Parathyroid adenoma (tissue), 2 donors: Measurements from ENCODE around the gene PLAC1.

ENCODE experiments used
- H2AFZ ChIP-seq: fragments of 300-600 bp; sonication (generic); one replicate; pipeline ENCODE4 v1.7.0; 2017; ENCODE audit warnings: antibody characterized with exemption, mild to moderate bottlenecking
- H3K27ac ChIP-seq: fragments of 300-600 bp; sonication (generic); one replicate; pipeline ENCODE4 v1.7.0; 2017
- H3K27me3 ChIP-seq: fragments of 300-600 bp; sonication (generic); one replicate; pipeline ENCODE4 v1.7.0; 2017; ENCODE audit warnings: low read length; ENCODE audit not compliant: control insufficient read depth, insufficient read depth
- H3K36me3 ChIP-seq: fragments of 300-600 bp; sonication (generic); one replicate; pipeline ENCODE4 v1.7.0; 2017; ENCODE audit warnings: low read length; ENCODE audit not compliant: control insufficient read depth, insufficient read depth
- H3K4me1 ChIP-seq: fragments of 300-600 bp; sonication (generic); one replicate; pipeline ENCODE4 v1.7.0; 2017; ENCODE audit warnings: control low read depth
- H3K4me2 ChIP-seq: fragments of 300-600 bp; sonication (generic); one replicate; pipeline ENCODE4 v1.7.0; 2017; ENCODE audit warnings: low read length
- H3K4me3 ChIP-seq: fragments of 300-600 bp; sonication (generic); one replicate; pipeline ENCODE4 v1.7.0; 2017; ENCODE audit warnings: low read depth, low read length
- H3K79me2 ChIP-seq: fragments of 300-600 bp; sonication (generic); one replicate; pipeline ENCODE4 v1.7.0; 2017; ENCODE audit warnings: control low read depth
- H3K9ac ChIP-seq: fragments of 300-600 bp; sonication (generic); one replicate; pipeline ENCODE4 v1.7.0; 2017; ENCODE audit warnings: mild to moderate bottlenecking
- H3K9me3 ChIP-seq: fragments of 300-600 bp; sonication (generic); one replicate; pipeline ENCODE4 v1.7.0; 2017; ENCODE audit warnings: low read length; ENCODE audit not compliant: control insufficient read depth
- CTCF ChIP-seq: fragments of 300-600 bp; sonication (generic); IDR thresholded peaks from one replicate; pipeline ENCODE4 v1.7.0; 2017; ENCODE audit warnings: antibody characterized with exemption, mild to moderate bottlenecking
- donor health status: primary hyperparathyroidism.

Gene PLAC1

GRCh38 chrX:134544513-134545151, 113.6 kb downstream of the PLAC1 start:
- Histone ChIP-seq H2AFZ (peak overlapping the region; percentile 11), H3K79me2 (no peaks in the 10 kb centered on the region), H3K9me3 (no peaks in the 10 kb centered on the region), H3K9ac (no peak overlapping the region), H3K4me3 (no peak overlapping the region), H3K4me1 (no peaks in the 10 kb centered on the region), H3K36me3 (no peaks in the 10 kb centered on the region), H3K27ac (no peak overlapping the region), H3K27me3 (peaks cover 3% of the 10 kb centered on the region), H3K4me2 (peak overlapping the region; percentile 31)
- no peak for TF ChIP-seq CTCF

- Histone ChIP-seq H3K4me1 (no peaks in the 10 kb centered on the region), H3K27me3 (peaks cover 3% of the 10 kb centered on the region), H3K36me3 (no peaks in the 10 kb centered on the region)
Measured at GRCh38 chrX:134544135-134544512, 114.1 kb downstream of the PLAC1 start.

GRCh38 chrX:134543288-134543687, 115.0 kb downstream of the PLAC1 start:
- Histone ChIP-seq H3K4me2 (no peak overlapping the region), H3K27ac (no peak overlapping the region), H3K9ac (no peak overlapping the region), H3K4me1 (no peaks in the 10 kb centered on the region), H3K9me3 (no peaks in the 10 kb centered on the region), H3K79me2 (no peaks in the 10 kb centered on the region), H3K27me3 (peaks cover 3% of the 10 kb centered on the region), H2AFZ (no peak overlapping the region), H3K36me3 (no peaks in the 10 kb centered on the region), H3K4me3 (no peak overlapping the region)
- no peak for TF ChIP-seq CTCF

More at GRCh38 chrX:134544135-134544512, 114.1 kb downstream of the PLAC1 start:
- Histone ChIP-seq H3K4me3 (no peak overlapping the region), H2AFZ (no peak overlapping the region), H3K79me2 (no peaks in the 10 kb centered on the region), H3K4me2 (no peak overlapping the region), H3K9me3 (no peaks in the 10 kb centered on the region), H3K9ac (no peak overlapping the region), H3K27ac (no peak overlapping the region)
- TF ChIP-seq CTCF = no peak

GRCh38 chrX:134542485-134542884, 115.8 kb downstream of the PLAC1 start:
- Histone ChIP-seq H3K9me3 (no peaks in the 10 kb centered on the region), H3K27me3 (no peaks in the 10 kb centered on the region), H3K79me2 (no peaks in the 10 kb centered on the region), H3K27ac (no peak overlapping the region), H3K36me3 (no peaks in the 10 kb centered on the region), H3K4me1 (no peaks in the 10 kb centered on the region), H3K4me3 (no peak overlapping the region), H3K9ac (no peak overlapping the region), H2AFZ (no peak overlapping the region), H3K4me2 (no peak overlapping the region)
- TF ChIP-seq CTCF = no peak

GRCh38 chrX:134541906-134542305, 116.4 kb downstream of the PLAC1 start:
- Histone ChIP-seq H3K27ac (no peak overlapping the region), H3K4me3 (no peak overlapping the region), H3K9ac (no peak overlapping the region), H3K4me2 (no peak overlapping the region), H2AFZ (no peak overlapping the region), H3K27me3 (no peaks in the 10 kb centered on the region), H3K4me1 (no peaks in the 10 kb centered on the region), H3K9me3 (no peaks in the 10 kb centered on the region), H3K36me3 (no peaks in the 10 kb centered on the region), H3K79me2 (no peaks in the 10 kb centered on the region)
- TF ChIP-seq CTCF = no peak
